H1 (cell line): ENCODE results near the gene TMIGD3. TPM values are rescaled to one million over a fixed set of nuclear protein-coding genes. Genes with fewer than 3 reads are reported as not detected.

Experiments used
- CTCF ChIA-PET: fragments of 300-600 bp; sonication (Branson Sonifier 250); formaldehyde crosslinking; loops from one replicate; lab custom pipeline; 2021; ENCODE audit not compliant: partially characterized antibody; lab: Charles Lee
- POLR2A ChIA-PET: fragments of 300-600 bp; sonication (Branson Sonifier 250); formaldehyde crosslinking; loops from one replicate; lab custom pipeline; 2021; ENCODE audit warnings: inconsistent platforms; ENCODE audit not compliant: partially characterized antibody; lab: Charles Lee
- DNase-seq, 2 experiments: peaks; one replicate each; pipeline versions ENCODE4 v3.0.0 to v3.0.0-alpha.2; 2010 to 2022; ENCODE audit warnings: low spot score in 2 of 2, low read depth in 1 of 2, mixed read lengths in 1 of 2
- FAIRE-seq: peaks from 2 replicates; lab custom pipeline; 2011; peaks lifted over from hg19 to GRCh38; lab: Jason Lieb, UNC
- H2AFZ ChIP-seq: 2 replicates; pipeline ENCODE4 v1.8.1; 2012; ENCODE audit warnings: low read length, inconsistent platforms
- H2AK5ac ChIP-seq: 2 replicates; pipeline ENCODE4 v1.6.1; 2013; ENCODE audit warnings: low read depth, low read length
- H2BK120ac ChIP-seq: replicated peaks from 2 replicates; pipeline ENCODE3; 2013; ENCODE audit warnings: low read depth, low read length, inconsistent platforms
- H2BK12ac ChIP-seq: 2 replicates; pipeline ENCODE4 v1.6.1; 2013; ENCODE audit warnings: low read depth, low read length
- H2BK15ac ChIP-seq: 2 replicates; pipeline ENCODE4 v1.6.1; 2013; ENCODE audit warnings: low read length
- H2BK20ac ChIP-seq: 2 replicates; pipeline ENCODE4 v1.6.1; 2013; ENCODE audit warnings: low read length
- H2BK5ac ChIP-seq: 2 replicates; pipeline ENCODE4 v1.6.1; 2013; ENCODE audit warnings: low read depth, low read length
- H3K14ac ChIP-seq: 2 replicates; pipeline ENCODE4 v1.6.1; 2013; ENCODE audit warnings: inconsistent platforms; ENCODE audit not compliant: insufficient read length
- H3K18ac ChIP-seq: 2 replicates; pipeline ENCODE4 v1.6.1; 2013; ENCODE audit warnings: low read length; ENCODE audit errors: extremely low read depth
- H3K23ac ChIP-seq: 2 replicates; pipeline ENCODE4 v1.6.1; 2013; ENCODE audit warnings: inconsistent platforms; ENCODE audit not compliant: insufficient read length
- H3K23me2 ChIP-seq: 2 replicates; pipeline ENCODE4 v1.6.1; 2013; ENCODE audit warnings: low read depth, low read length
- H3K27ac ChIP-seq: 2 replicates; pipeline ENCODE4 v1.6.1; 2011; ENCODE audit warnings: low read depth, low read length, inconsistent platforms
- H3K27me3 ChIP-seq, 4 experiments: replicated peaks in 1 of 4; 1 replicate in 1 of 4; 2 replicates in 3 of 4; pipeline versions ENCODE4 v1.6.1 to v1.8.1; 2011 to 2013; ENCODE audit warnings: low read length in 3 of 4, mild to moderate bottlenecking in 3 of 4, inconsistent platforms in 2 of 4, mixed read lengths in 2 of 4, moderate library complexity in 1 of 4; ENCODE audit not compliant: control insufficient read depth in 3 of 4, insufficient read depth in 3 of 4; ENCODE audit errors: extremely low read depth in 1 of 4
- H3K36me3 ChIP-seq, 4 experiments: 2 replicates each; pipeline versions ENCODE4 v1.6.1 to v1.8.1; 2011 to 2013; ENCODE audit warnings: mild to moderate bottlenecking in 4 of 4, low read length in 3 of 4, moderate library complexity in 2 of 4, control low read depth in 1 of 4, inconsistent platforms in 1 of 4; ENCODE audit not compliant: insufficient read depth in 4 of 4, control insufficient read depth in 2 of 4
- H3K4ac ChIP-seq: replicated peaks from 2 replicates; pipeline ENCODE3; 2013; ENCODE audit warnings: low read length, low read depth, mixed read lengths, inconsistent platforms; ENCODE audit not compliant: insufficient read length
- H3K4me1 ChIP-seq, 4 experiments: replicated peaks in 1 of 4; 1 replicate in 1 of 4; 2 replicates in 3 of 4; pipeline versions ENCODE4 v1.6.1 to v1.8.1; 2011 to 2013; ENCODE audit warnings: low read length in 3 of 4, inconsistent platforms in 2 of 4, mixed read lengths in 1 of 4; ENCODE audit not compliant: insufficient read depth in 4 of 4, control insufficient read depth in 3 of 4
- H3K4me2 ChIP-seq, 2 experiments: 2 replicates each; pipeline versions ENCODE4 v1.6.1 to v1.8.1; 2011 to 2013; ENCODE audit warnings: low read depth in 2 of 2, low read length in 2 of 2, control low read depth in 1 of 2, inconsistent platforms in 1 of 2, mild to moderate bottlenecking in 1 of 2; ENCODE audit not compliant: insufficient read depth in 1 of 2
- H3K4me3 ChIP-seq, 4 experiments: fragments of 200-600, 300-600 bp in 1 of 4; sonication (generic), shearing (Covaris generic), sonication (Bioruptor Twin) in 1 of 4; 2 replicates each; pipeline versions ENCODE4 v1.5.1 to v1.8.1; 2011 to 2016; ENCODE audit warnings: low read length in 4 of 4, low read depth in 3 of 4, control low read depth in 2 of 4, inconsistent platforms in 2 of 4, mild to moderate bottlenecking in 2 of 4, mixed read lengths in 1 of 4, moderate library complexity in 1 of 4; ENCODE audit not compliant: insufficient read depth in 2 of 4; ENCODE audit errors: extremely low read depth in 1 of 4
- H3K56ac ChIP-seq: replicated peaks from 2 replicates; pipeline ENCODE3; 2013; ENCODE audit warnings: low read depth, mild to moderate bottlenecking, mixed read lengths, low read length, inconsistent platforms; ENCODE audit not compliant: insufficient read length
- H3K79me1 ChIP-seq: 2 replicates; pipeline ENCODE4 v1.6.1; 2013; ENCODE audit warnings: low read depth, low read length, control low read depth
- H3K79me2 ChIP-seq, 2 experiments: 2 replicates each; pipeline versions ENCODE4 v1.6.1 to v1.8.1; 2012 to 2013; ENCODE audit warnings: low read length in 2 of 2, mild to moderate bottlenecking in 2 of 2, inconsistent platforms in 1 of 2; ENCODE audit not compliant: insufficient read depth in 2 of 2, control insufficient read depth in 1 of 2
- H3K9ac ChIP-seq, 4 experiments: replicated peaks in 1 of 4; 1 replicate in 1 of 4; 2 replicates in 3 of 4; pipeline versions ENCODE4 v1.6.1 to v1.8.1; 2011 to 2013; ENCODE audit warnings: low read depth in 3 of 4, low read length in 3 of 4, control low read depth in 2 of 4, mild to moderate bottlenecking in 2 of 4, moderate library complexity in 2 of 4, inconsistent platforms in 1 of 4; ENCODE audit errors: extremely low read depth in 1 of 4
- H3K9me3 ChIP-seq, 2 experiments: 2 replicates each; pipeline versions ENCODE4 v1.6.1 to v1.8.1; 2012 to 2013; ENCODE audit warnings: mild to moderate bottlenecking in 2 of 2, moderate library complexity in 2 of 2, control low read depth in 1 of 2, inconsistent platforms in 1 of 2, low read depth in 1 of 2, low read length in 1 of 2, mixed read lengths in 1 of 2; ENCODE audit not compliant: insufficient read depth in 2 of 2
- H4K20me1 ChIP-seq, 2 experiments: replicated peaks in 1 of 2; 2 replicates each; pipeline versions ENCODE3 to v1.8.1; 2011 to 2013; ENCODE audit warnings: inconsistent platforms in 2 of 2, low read length in 2 of 2, mild to moderate bottlenecking in 1 of 2; ENCODE audit not compliant: insufficient read depth in 2 of 2, control insufficient read depth in 1 of 2
- H4K5ac ChIP-seq: 2 replicates; pipeline ENCODE4 v1.6.1; 2013; ENCODE audit warnings: low read length, low read depth, mixed read lengths, inconsistent platforms; ENCODE audit not compliant: insufficient read length
- H4K8ac ChIP-seq: 2 replicates; pipeline ENCODE4 v1.8.0; 2013; ENCODE audit warnings: mild to moderate bottlenecking, moderate library complexity, low read length, inconsistent platforms; ENCODE audit not compliant: insufficient read depth; ENCODE audit errors: extremely low read depth
- H4K91ac ChIP-seq: replicated peaks from 2 replicates; pipeline ENCODE3; 2013; ENCODE audit warnings: low read length, mixed read lengths, inconsistent platforms; ENCODE audit not compliant: insufficient read length
- ASH2L ChIP-seq: fragments of 200-600, 300-600 bp; sonication (generic); IDR thresholded peaks from one replicate; pipeline ENCODE4 v1.7.1; 2017; ENCODE audit warnings: low read length
- EZH2 ChIP-seq: fragments of 200-600 bp; sonication (generic); IDR thresholded peaks from 2 replicates; pipeline ENCODE4 v1.7.1; 2012; ENCODE audit warnings: low read depth, mild to moderate bottlenecking, moderate library complexity, low read length, inconsistent platforms; ENCODE audit not compliant: severe bottlenecking
- GABPA ChIP-seq: IDR thresholded peaks from 2 replicates; pipeline ENCODE4 v1.6.1; 2011; ENCODE audit warnings: mild to moderate bottlenecking, low read length, moderate library complexity, borderline replicate concordance; ENCODE audit not compliant: insufficient read depth
- HDAC6 ChIP-seq: IDR thresholded peaks from one replicate; pipeline ENCODE4 v1.7.1; 2012; ENCODE audit warnings: low read depth, mild to moderate bottlenecking, inconsistent platforms, low read length, moderate library complexity
- MAFK ChIP-seq: IDR thresholded peaks from 2 replicates; pipeline ENCODE4 v1.6.1; 2012; ENCODE audit warnings: low read depth, mild to moderate bottlenecking, improper control_type of control experiment, low read length
- POLR2AphosphoS5 ChIP-seq: IDR thresholded peaks from 2 replicates; pipeline ENCODE4 v1.6.1; 2011; ENCODE audit warnings: low read depth, low read length
- SAP30 ChIP-seq: fragments of 300-600 bp; sonication (generic); IDR thresholded peaks from 2 replicates; pipeline ENCODE4 v1.7.1; 2012; ENCODE audit warnings: low read length, moderate library complexity, mild to moderate bottlenecking, inconsistent platforms; ENCODE audit not compliant: insufficient read depth, insufficient replicate concordance
- SIN3A ChIP-seq, 2 experiments: IDR thresholded peaks in 1 of 2; conservative IDR thresholded peaks in 1 of 2; 2 replicates each; pipeline ENCODE4 v1.6.1; 2011 to 2012; ENCODE audit warnings: low read length in 2 of 2, improper control_type of control experiment in 1 of 2, low read depth in 1 of 2, mild to moderate bottlenecking in 1 of 2
- SRF ChIP-seq: IDR thresholded peaks from 2 replicates; pipeline ENCODE4 v1.6.1; 2011; ENCODE audit warnings: mild to moderate bottlenecking, low read depth, low read length, moderate library complexity
- TCF12 ChIP-seq: IDR thresholded peaks from 2 replicates; pipeline ENCODE4 v1.6.1; 2011; ENCODE audit warnings: low read depth, mild to moderate bottlenecking, low read length
- YY1 ChIP-seq: IDR thresholded peaks from 2 replicates; pipeline ENCODE4 v1.6.1; 2011; ENCODE audit warnings: low read depth, mild to moderate bottlenecking, low read length
- WGBS, 2 experiments: shearing (Covaris generic) in 1 of 2; methylation state at CpG; one replicate each; pipeline versions ENCODE4 v1.1.6 to v1.1.7; 2013 to 2015; ENCODE audit warnings: low lambda C conversion rate in 2 of 2, mixed read lengths in 2 of 2, inconsistent platforms in 1 of 2, low coverage in 1 of 2, missing lambda C conversion rate in 1 of 2; ENCODE audit not compliant: insufficient replicate concordance in 2 of 2, insufficient coverage in 1 of 2, insufficient read length in 1 of 2; ENCODE audit errors: extremely low coverage in 1 of 2, missing lambda C conversion rate in 1 of 2; 5-methylcytosine and 5-hydroxymethylcytosine counted together
- polyA plus RNA-seq, 7 experiments: library from polyadenylated mRNA; depleted of rRNA in 3 of 7; stranded (reverse) in 5 of 7; unstranded in 2 of 7; fragments of >200 nt in 5 of 7; fragments of 200-250 nt in 2 of 7; gene quantifications; 1 replicate in 5 of 7; 2 replicates in 1 of 7; 4 replicates in 1 of 7; pipeline versions ENCODE4 v1.2.1 to v1.2.3, GENCODE V29; 2011 to 2013; ENCODE audit warnings: missing spikeins in 2 of 7, mixed read lengths in 2 of 7
- total RNA-seq: library from RNA; stranded (reverse); fragmentation: NEBNext Ultra II Directional; extraction: Animal tissue kit (Norgen Biotek cat#: 25700); gene quantifications from 2 replicates; pipeline ENCODE4 v1.2.1, GENCODE V29; 2021
- TF ChIP-seq, protein P1 (sequence below), 3 experiments: IDR thresholded peaks; 1 replicate in 2 of 3; 2 replicates in 1 of 3; pipeline versions ENCODE4 v1.5.1 to v1.6.1; 2011; ENCODE audit warnings: low read length in 3 of 3, mild to moderate bottlenecking in 3 of 3, inconsistent platforms in 2 of 3, low read depth in 1 of 3, moderate library complexity in 1 of 3; ENCODE audit not compliant: insufficient read depth in 1 of 3; ENCODE audit errors: control extremely low read depth in 1 of 3

Gene TMIGD3
- total and polyA plus RNA-seq, 2 of the 8 experiments (the other 6 are each of a cell fraction or from before 2014, with no cell fraction given), result not detected

DNA sequence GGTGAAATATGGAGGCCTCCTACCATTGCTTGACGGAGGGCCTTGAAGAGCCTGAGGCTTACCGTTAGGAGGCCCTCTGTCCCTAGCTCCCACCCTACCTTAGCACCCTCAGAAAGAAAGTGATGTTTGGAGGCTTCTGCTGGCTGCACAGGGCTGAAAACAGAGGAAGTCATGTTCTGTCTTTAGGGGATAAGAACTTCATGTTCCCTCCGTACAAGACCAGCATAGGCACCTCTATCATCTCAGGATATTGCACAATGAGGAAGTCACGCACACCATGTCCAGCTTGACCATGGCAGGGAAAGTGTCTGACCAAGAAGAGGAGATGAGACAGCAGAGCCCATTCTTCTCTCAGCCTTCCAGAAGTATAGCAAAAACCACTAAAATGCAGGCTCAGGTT, 13.8 kb downstream of the TMIGD3 start:
- Histone ChIP-seq H3K56ac (no peak overlapping the region), H3K23me2 (no peaks in the 10 kb centered on the region; the same call in 1 of the 2 replicates), H4K8ac (no peak overlapping the region), H3K23ac (no peak overlapping the region), H3K18ac (no peak overlapping the region), H3K27ac (no peak overlapping the region), H3K79me1 (no peaks in the 10 kb centered on the region), H3K79me2 (no peaks in the 10 kb centered on the region), H2AFZ (no peak overlapping the region), H3K14ac (no peak overlapping the region), H3K4me3 (no peak overlapping the region), H3K9me3 (no peaks in the 10 kb centered on the region), H3K9ac (no peak overlapping the region), H4K5ac (no peak overlapping the region), H2AK5ac (no peak overlapping the region), H3K4me2 (no peak overlapping the region), H3K36me3 (no peaks in the 10 kb centered on the region), H2BK12ac (no peak overlapping the region), H4K91ac (no peak overlapping the region), H2BK5ac (no peak overlapping the region), H3K27me3 (no peaks in the 10 kb centered on the region), H2BK20ac (no peak overlapping the region), H3K4me1 (no peaks in the 10 kb centered on the region), H2BK120ac (no peak overlapping the region), H2BK15ac (no peak overlapping the region), H4K20me1 (no peaks in the 10 kb centered on the region), H3K4ac (no peak overlapping the region)
- ChIA-PET CTCF (interaction anchor here (0.8 to 1.7 kb wide), 6 partner anchors 11 to 280 kb away, joined by 3 to 5 read pairs (median 4); no protein-coding TSS in a partner anchor), POLR2A (no interaction called here)
- 98% methylated on average over 4 of the region's 4 CpGs; no CpG with 5 or more reads in 1 of the 2 experiments for WGBS, 2 experiments
- no peak for FAIRE-seq
- no peak for DNase-seq
- no peak for TF ChIP-seq SAP30
- no peak for TF ChIP-seq HDAC6
- TF ChIP-seq SIN3A (conservative IDR thresholded peaks at IDR 0.05 in 1 of 2, IDR thresholded peaks at IDR 0.05 in 1 of 2; ENCODE audit: low read depth in 1 of 2, low read length in 2 of 2), result no peak
- TF ChIP-seq GABPA, result no peak
- TF ChIP-seq, protein P1, sequence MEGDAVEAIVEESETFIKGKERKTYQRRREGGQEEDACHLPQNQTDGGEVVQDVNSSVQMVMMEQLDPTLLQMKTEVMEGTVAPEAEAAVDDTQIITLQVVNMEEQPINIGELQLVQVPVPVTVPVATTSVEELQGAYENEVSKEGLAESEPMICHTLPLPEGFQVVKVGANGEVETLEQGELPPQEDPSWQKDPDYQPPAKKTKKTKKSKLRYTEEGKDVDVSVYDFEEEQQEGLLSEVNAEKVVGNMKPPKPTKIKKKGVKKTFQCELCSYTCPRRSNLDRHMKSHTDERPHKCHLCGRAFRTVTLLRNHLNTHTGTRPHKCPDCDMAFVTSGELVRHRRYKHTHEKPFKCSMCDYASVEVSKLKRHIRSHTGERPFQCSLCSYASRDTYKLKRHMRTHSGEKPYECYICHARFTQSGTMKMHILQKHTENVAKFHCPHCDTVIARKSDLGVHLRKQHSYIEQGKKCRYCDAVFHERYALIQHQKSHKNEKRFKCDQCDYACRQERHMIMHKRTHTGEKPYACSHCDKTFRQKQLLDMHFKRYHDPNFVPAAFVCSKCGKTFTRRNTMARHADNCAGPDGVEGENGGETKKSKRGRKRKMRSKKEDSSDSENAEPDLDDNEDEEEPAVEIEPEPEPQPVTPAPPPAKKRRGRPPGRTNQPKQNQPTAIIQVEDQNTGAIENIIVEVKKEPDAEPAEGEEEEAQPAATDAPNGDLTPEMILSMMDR (IDR thresholded peaks at IDR 0.05; ENCODE audit: control extremely low read depth in 1 of 3, insufficient read depth in 1 of 3, low read depth in 1 of 3, low read length in 3 of 3), result no peak
- TF ChIP-seq SRF, result no peak
- TF ChIP-seq YY1, result no peak
- no peak for TF ChIP-seq ASH2L
- no peak for TF ChIP-seq MAFK
- TF ChIP-seq EZH2, result no peak
- TF ChIP-seq TCF12, result no peak
- TF ChIP-seq POLR2AphosphoS5, result no peak
